ENCODE results near the gene TGFBRAP1.

TGFBRAP1 gene, protein sequence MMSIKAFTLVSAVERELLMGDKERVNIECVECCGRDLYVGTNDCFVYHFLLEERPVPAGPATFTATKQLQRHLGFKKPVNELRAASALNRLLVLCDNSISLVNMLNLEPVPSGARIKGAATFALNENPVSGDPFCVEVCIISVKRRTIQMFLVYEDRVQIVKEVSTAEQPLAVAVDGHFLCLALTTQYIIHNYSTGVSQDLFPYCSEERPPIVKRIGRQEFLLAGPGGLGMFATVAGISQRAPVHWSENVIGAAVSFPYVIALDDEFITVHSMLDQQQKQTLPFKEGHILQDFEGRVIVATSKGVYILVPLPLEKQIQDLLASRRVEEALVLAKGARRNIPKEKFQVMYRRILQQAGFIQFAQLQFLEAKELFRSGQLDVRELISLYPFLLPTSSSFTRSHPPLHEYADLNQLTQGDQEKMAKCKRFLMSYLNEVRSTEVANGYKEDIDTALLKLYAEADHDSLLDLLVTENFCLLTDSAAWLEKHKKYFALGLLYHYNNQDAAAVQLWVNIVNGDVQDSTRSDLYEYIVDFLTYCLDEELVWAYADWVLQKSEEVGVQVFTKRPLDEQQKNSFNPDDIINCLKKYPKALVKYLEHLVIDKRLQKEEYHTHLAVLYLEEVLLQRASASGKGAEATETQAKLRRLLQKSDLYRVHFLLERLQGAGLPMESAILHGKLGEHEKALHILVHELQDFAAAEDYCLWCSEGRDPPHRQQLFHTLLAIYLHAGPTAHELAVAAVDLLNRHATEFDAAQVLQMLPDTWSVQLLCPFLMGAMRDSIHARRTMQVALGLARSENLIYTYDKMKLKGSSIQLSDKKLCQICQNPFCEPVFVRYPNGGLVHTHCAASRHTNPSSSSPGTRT

GRCh38 chr2:105329561-105330495, at the start of gene TGFBRAP1:
TSS of gene TGFBRAP1 (minus strand) at chr2:105329735. CDS start at chr2:105308301, 21,434 bp downstream.
- DNase-seq = peak; percentile 48

GRCh38 chr2:105378921-105379383, 49.4 kb upstream of the TGFBRAP1 start:
- no peak for DNase-seq

DNA sequence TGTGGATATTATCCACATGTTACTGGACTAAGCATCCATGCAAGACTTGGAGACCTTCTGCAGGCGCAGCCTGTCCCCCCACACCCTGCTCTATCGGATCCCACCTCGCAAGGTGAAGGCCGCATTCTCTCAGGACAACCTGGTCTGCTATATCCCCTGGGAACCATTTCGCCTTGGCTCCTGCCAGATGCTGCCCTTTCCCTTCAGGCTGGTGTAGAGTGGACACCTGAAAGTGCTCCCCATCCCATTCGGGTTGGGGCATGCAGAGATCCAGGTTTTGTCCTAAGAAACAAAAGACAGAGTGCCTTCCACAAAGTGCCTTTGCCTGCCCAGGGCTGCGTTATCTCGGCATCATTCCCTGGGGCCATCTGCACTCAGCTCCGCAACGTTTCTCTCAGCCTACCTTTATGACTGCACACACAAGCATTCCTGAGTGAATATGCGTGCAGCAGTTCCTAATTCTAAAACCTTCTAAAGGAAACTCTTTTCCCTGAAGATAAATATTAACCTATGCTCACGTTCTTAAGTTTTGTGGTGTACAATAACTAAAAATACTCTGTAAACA, 48.8 kb upstream of the TGFBRAP1 start:
- DNase-seq = no peak

GRCh38 chr2:105377871-105378270, 48.3 kb upstream of the TGFBRAP1 start:
- no peak for DNase-seq

DNA sequence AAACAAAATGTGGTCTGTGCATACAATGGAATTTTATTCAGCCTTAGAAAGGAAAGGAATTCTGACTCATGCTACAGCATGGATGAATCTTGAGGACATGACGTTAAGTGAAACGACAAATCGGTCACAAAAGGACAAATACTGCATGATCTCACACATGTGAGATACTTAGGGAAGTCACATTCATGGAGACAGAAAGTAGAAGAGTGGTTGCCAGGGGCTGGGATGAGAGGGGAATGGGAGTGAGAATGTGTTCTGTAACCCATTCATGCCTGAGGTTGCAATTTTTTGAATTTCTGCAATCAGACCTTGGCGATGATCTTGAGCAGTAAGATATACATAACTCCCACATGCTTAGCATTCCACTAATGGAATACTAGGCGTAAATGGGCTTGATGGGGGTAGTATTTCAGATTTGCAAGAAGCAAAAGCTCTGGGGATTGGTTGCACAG, 47.3 kb upstream of the TGFBRAP1 start:
- no peak for DNase-seq

DNA sequence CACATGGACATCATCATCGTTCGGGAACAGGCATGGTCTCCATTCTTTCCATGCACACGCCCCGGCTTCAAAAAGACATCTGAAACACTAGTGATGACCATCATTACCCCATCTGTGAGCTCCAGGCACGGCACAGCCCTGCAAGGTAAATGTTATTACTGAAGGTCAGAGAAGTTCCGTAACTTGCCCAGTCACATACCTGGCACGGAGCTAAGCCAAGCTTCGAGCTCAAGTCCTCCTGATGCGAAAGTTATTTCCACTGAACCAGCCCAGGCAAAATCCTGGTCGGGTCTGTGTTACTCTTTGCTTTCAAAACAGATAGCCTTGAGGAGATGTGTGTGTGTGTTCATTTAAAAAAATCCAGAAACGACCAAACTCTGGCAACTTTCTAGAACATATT, 46.5 kb upstream of the TGFBRAP1 start:
- no peak for DNase-seq

- DNase-seq = no peak
Observed at GRCh38 chr2:105375001-105375561, 45.5 kb upstream of the TGFBRAP1 start.

GRCh38 chr2:105373895-105374401, 44.4 kb upstream of the TGFBRAP1 start:
- peak; percentile 21 for DNase-seq

DNA sequence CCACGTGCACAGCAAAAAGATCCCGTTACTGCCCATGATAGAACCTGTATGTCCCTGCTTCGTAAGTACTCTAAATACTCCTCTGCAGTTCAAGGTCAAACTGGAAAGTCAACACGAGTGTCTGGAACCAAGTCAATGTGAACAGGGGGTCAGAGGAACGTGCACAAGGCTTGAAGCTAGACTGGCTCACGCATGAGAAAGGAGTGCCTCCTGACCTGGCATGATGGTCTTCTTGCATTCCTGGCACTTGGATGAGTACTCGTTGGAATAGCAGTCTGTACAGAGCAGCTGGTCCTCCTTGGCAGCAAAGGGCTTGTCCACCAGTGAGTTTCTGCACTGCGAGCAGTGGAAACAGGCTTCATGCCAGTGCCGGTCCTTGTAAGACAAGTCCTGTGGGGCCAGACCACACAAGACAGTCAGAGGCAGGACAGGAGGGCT, 43.8 kb upstream of the TGFBRAP1 start:
- DNase-seq = no peak

DNA sequence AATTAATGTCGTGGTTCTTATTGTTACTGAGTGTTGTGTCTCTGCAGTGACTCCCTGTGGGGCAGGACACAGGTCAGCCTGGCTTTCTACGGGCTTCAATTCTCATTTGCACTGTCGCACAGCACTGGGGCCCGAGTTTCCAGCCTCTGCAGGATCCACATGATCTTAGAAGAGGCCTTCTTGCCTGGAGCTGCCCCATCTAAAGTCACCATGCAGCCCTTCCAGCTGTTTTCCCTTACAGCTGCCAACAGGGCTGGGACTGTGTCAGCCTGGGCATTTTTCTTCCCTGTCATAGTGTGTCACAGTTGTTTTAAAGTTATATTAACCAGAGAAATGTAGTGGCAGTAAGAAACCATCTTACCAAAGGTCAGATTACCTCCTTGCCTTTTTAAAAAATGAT, 42.3 kb upstream of the TGFBRAP1 start:
- no peak for DNase-seq

DNA sequence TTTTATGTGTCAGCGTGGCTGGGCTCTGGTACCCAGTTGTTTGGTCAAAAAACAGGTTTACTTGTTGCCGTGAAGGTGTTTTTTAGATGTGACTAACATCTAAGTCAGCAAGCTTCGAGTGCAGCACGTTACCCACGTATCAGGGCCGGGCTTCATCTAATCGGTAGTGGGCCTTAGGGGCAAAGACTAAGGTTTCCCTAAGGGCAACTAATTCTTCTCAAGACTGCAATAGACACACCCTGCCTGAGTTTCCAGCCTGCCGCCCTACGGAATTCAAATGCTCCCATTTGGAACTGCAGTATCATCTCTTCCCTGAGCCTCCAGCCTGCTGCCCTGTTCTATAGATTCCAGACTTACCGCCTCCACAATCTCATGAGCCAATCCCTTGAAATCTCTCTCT, 41.6 kb upstream of the TGFBRAP1 start:
- no peak for DNase-seq

- peak; percentile 76 for DNase-seq
Observed at GRCh38 chr2:105369777-105370690, 40.5 kb upstream of the TGFBRAP1 start.

GRCh38 chr2:105368759-105369408, 39.3 kb upstream of the TGFBRAP1 start:
- no peak for DNase-seq

GRCh38 chr2:105365206-105365605, 35.7 kb upstream of the TGFBRAP1 start:
- no peak for DNase-seq

GRCh38 chr2:105364436-105365139, 35.1 kb upstream of the TGFBRAP1 start:
- DNase-seq = no peak

GRCh38 chr2:105362862-105363591, 33.5 kb upstream of the TGFBRAP1 start:
- no peak for DNase-seq

GRCh38 chr2:105361102-105361889, 31.8 kb upstream of the TGFBRAP1 start:
- no peak for DNase-seq

- no peak for DNase-seq
Observed at GRCh38 chr2:105358593-105358992, 29.1 kb upstream of the TGFBRAP1 start.

Measured in activated effector memory CD4-positive, alpha-beta T cell treated with Interleukin-2 at 50 U/mL for 16 hours (primary cell).